GM18867 (cell line): Measurements from ENCODE around the gene IDH3B.
"Not testable (repeated sequence)": the region's sequence is repeated elsewhere in the genome, so short reads cannot be mapped to it uniquely, and the experiment has no call there.

Experiments used
- ATAC-seq: cut with Tn5 transposase; IDR thresholded peaks from one replicate; pipeline ENCODE4 v1.9.1; 2021; ENCODE audit warnings: mild to moderate bottlenecking, moderate library complexity; ENCODE audit not compliant: unreplicated experiment

IDH3B gene

GRCh38 chr20:2695206-2695983 is 31.4 kb upstream of the IDH3B start:
- no peak for ATAC-seq

- ATAC-seq, result no peak
Measured at GRCh38 chr20:2694519-2694918, 30.5 kb upstream of the IDH3B start.

- ATAC-seq, result no peak
Measured at GRCh38 chr20:2694008-2694471, 30.0 kb upstream of the IDH3B start.

GRCh38 chr20:2693286-2694007 is 29.4 kb upstream of the IDH3B start:
- ATAC-seq, result no peak

GRCh38 chr20:2692886-2693285 is 28.9 kb upstream of the IDH3B start:
- ATAC-seq, result no peak

- ATAC-seq, result no peak
Measured at GRCh38 chr20:2692036-2692885, 28.2 kb upstream of the IDH3B start, which contains the start of gene EBF4. TSS of gene EBF4 (plus strand) at chr20:2692780. CDS start at chr20:2693646, 866 bp downstream.

GRCh38 chr20:2691663-2692035 is 27.6 kb upstream of the IDH3B start:
- no peak for ATAC-seq

GRCh38 chr20:2691127-2691526 is 27.1 kb upstream of the IDH3B start:
- ATAC-seq, result no peak

GRCh38 chr20:2690718-2691117 is 26.7 kb upstream of the IDH3B start:
- no peak for ATAC-seq

- no peak for ATAC-seq
Measured at GRCh38 chr20:2690213-2690612, 26.2 kb upstream of the IDH3B start.

GRCh38 chr20:2688041-2688591 is 24.1 kb upstream of the IDH3B start:
- ATAC-seq, result no peak

- ATAC-seq, result no peak
Measured at GRCh38 chr20:2687514-2687913, 23.5 kb upstream of the IDH3B start.

GRCh38 chr20:2684817-2685216 is 20.8 kb upstream of the IDH3B start:
- ATAC-seq, result not testable (repeated sequence)

GRCh38 chr20:2682040-2682439 is 18.0 kb upstream of the IDH3B start:
- not testable (repeated sequence) for ATAC-seq

GRCh38 chr20:2680046-2680445 is 16.0 kb upstream of the IDH3B start:
- ATAC-seq, result no peak

GRCh38 chr20:2673453-2673852 is 9.4 kb upstream of the IDH3B start:
- ATAC-seq, result no peak

- ATAC-seq, result no peak
Measured at GRCh38 chr20:2672446-2672845, 8.4 kb upstream of the IDH3B start.

GRCh38 chr20:2671977-2672376 is 8.0 kb upstream of the IDH3B start:
- ATAC-seq, result no peak

GRCh38 chr20:2663364-2663886 is 591 bp downstream of the IDH3B start:
- no peak for ATAC-seq

- no peak for ATAC-seq
Measured at GRCh38 chr20:2659547-2659946, 4.5 kb downstream of the IDH3B start.
